Measurements from ENCODE around the gene SPOCK2. TPM values are rescaled to one million over a fixed set of nuclear protein-coding genes. Genes with fewer than 3 reads are reported as not detected.

SPOCK2 gene
- total and polyA plus RNA-seq, 8 donors = 0.59 to 2.1 (median 1.6) TPM

DNA sequence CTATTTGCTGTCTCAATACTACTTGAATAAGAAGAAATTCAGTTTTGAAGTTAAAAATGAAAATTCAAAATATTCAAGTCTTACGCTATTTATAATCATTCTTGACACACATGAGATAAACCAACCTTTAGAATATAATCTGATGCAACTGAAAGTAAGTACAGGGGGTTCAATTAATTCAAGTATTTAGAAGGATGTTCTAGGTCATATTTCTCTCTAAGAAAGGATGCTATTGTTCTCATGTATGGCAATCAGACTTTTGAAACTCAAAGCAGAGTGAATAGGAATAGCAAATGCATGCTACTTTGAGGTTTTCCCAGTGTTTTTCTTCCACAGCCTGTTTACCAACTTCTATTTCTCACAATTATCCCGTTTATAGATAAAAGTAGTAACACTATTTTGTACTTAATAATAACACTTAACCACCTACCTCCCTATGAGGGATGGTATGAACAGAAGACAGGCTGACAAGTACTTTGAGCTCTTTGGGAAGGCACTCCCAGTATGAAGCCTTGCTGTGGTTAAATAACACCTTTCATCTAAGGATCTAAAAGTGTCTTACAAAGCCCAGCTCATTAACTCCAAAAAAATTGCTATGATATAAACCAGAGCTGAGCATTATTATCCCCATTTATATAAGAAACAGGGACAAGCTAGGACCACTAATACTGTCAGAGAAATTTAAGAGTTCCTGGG, 18.0 kb upstream of the SPOCK2 start:
- Histone ChIP-seq H3K4me3 (no peak overlapping the region), H3K27me3 (no peaks in the 10 kb centered on the region), H3K9me3 (no peaks in the 10 kb centered on the region), H3K36me3 (peaks cover 0 to 11% (median 0%) of the 10 kb centered on the region in 3 donors), H3K4me1 (no peaks in the 10 kb centered on the region), H3K27ac (no peak overlapping the region)
- WGBS, 2 donors = 77 to 88% methylated on average over 2 of the region's 2 CpGs
- TF ChIP-seq, protein P1, sequence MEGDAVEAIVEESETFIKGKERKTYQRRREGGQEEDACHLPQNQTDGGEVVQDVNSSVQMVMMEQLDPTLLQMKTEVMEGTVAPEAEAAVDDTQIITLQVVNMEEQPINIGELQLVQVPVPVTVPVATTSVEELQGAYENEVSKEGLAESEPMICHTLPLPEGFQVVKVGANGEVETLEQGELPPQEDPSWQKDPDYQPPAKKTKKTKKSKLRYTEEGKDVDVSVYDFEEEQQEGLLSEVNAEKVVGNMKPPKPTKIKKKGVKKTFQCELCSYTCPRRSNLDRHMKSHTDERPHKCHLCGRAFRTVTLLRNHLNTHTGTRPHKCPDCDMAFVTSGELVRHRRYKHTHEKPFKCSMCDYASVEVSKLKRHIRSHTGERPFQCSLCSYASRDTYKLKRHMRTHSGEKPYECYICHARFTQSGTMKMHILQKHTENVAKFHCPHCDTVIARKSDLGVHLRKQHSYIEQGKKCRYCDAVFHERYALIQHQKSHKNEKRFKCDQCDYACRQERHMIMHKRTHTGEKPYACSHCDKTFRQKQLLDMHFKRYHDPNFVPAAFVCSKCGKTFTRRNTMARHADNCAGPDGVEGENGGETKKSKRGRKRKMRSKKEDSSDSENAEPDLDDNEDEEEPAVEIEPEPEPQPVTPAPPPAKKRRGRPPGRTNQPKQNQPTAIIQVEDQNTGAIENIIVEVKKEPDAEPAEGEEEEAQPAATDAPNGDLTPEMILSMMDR (IDR thresholded peaks at IDR 0.05) = no peak
- ATAC-seq = no peak
- no peak for DNase-seq
- intact Hi-C loops (cut with DNase I) = no loop called here
- no peak for FAIRE-seq

DNA sequence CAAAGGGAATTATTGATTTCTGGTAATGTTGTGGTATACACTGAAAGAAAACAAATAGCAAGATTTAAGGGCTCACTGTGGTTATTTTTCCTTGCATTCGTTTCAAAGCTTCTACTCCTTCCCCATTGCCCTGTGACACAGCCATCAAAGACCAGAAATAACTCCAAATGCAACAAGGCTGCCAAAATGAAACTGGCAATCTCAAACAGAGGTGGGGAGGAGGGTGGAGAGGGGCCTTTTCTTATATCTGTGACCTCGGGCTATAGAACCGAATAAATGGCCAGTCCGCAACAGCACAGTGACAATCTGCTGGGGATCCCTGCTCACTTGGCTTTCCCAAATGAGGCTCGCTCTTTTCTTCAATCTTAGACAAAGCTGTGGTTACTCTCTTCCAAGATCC, 17.4 kb upstream of the SPOCK2 start:
- WGBS, 2 donors = 95 to 96% methylated on average over 5 of the region's 5 CpGs
- H3K36me3 ChIP-seq = peaks cover 0 to 11% (median 0%) of the 10 kb centered on the region in 3 donors
- no peaks in the 10 kb centered on the region for H3K27me3 ChIP-seq
- intact Hi-C loops (cut with DNase I) = no loop called here
- TF ChIP-seq, protein P1 (IDR thresholded peaks at IDR 0.05) = no peak
- FAIRE-seq (no peak), ATAC-seq (no peak), DNase-seq (no peak)
- H3K27ac ChIP-seq = no peak overlapping the region
- no peaks in the 10 kb centered on the region for H3K4me1 ChIP-seq
- no peaks in the 10 kb centered on the region for H3K9me3 ChIP-seq
- H3K4me3 ChIP-seq = no peak overlapping the region

DNA sequence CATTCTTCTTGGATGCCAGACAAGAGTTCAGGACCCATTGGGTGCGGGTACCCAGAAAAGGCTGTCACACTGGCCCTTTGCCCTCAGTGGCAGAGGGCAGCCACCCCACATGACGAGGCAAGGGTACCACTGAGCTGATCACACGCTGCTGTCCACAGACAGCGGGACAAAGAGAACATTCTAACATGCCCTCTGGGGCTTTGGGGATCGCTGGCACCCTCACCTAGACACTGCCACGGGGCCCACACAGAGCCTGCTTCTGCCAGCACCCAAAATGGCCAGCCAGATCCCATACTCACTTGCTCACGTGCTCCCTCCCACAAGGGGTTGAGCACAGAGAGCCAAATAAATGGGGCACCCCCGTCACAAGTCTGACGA, 16.7 kb upstream of the SPOCK2 start:
- no peak for FAIRE-seq
- Histone ChIP-seq H3K36me3 (peaks cover 0 to 11% (median 0%) of the 10 kb centered on the region in 3 donors), H3K27ac (peak overlapping the region in 1 of 4 donors; percentile 0), H3K4me3 (no peak overlapping the region), H3K4me1 (no peaks in the 10 kb centered on the region), H3K9me3 (no peaks in the 10 kb centered on the region), H3K27me3 (no peaks in the 10 kb centered on the region)
- intact Hi-C loops (cut with DNase I) = no loop called here
- no peak for ATAC-seq
- DNase-seq = no peak
- WGBS, 2 donors = 95 to 97% methylated on average over 9 of the region's 9 CpGs
- TF ChIP-seq, protein P1 (IDR thresholded peaks at IDR 0.05) = no peak

DNA sequence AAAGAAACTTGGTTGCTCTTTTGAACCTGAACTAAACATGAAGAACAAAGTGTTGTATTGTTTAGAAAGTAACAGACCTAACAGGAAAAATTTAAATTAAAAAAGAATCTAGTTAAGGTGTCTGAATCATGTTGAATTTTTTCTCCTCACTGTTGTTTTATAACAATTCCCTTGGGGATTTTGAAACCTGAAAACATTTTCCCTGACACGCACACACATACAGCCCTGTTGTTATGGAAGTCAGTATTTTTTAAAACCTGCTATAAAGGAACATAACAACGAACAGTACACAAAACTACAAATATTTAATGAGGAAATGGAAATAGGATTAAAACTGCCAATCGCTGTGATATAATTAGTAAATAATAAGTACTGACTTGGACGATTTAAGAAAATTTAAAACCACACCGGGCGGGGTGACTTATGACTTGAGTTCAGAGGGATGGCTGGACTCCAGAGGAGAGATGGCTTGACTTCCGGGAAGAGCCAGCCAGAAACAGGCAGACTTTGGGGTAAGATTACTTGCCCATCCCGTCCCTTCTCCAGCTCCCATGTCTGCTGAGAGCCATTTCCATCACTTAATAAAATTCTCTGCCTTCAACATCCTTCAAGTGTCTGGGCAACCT, 16.2 kb upstream of the SPOCK2 start:
- DNase-seq (no peak), FAIRE-seq (no peak), ATAC-seq (no peak)
- peaks cover 0 to 11% (median 0%) of the 10 kb centered on the region in 3 donors for H3K36me3 ChIP-seq
- no peaks in the 10 kb centered on the region for H3K9me3 ChIP-seq
- no peaks in the 10 kb centered on the region for H3K4me1 ChIP-seq
- H3K27me3 ChIP-seq = no peaks in the 10 kb centered on the region
- H3K4me3 ChIP-seq = no peak overlapping the region
- WGBS, 2 donors = 79 to 83% methylated on average over 8 of the region's 8 CpGs
- TF ChIP-seq, protein P1 (IDR thresholded peaks at IDR 0.05) = no peak
- peak overlapping the region in 1 of 4 donors; percentile 0 for H3K27ac ChIP-seq
- intact Hi-C loops (cut with DNase I) = no loop called here

DNA sequence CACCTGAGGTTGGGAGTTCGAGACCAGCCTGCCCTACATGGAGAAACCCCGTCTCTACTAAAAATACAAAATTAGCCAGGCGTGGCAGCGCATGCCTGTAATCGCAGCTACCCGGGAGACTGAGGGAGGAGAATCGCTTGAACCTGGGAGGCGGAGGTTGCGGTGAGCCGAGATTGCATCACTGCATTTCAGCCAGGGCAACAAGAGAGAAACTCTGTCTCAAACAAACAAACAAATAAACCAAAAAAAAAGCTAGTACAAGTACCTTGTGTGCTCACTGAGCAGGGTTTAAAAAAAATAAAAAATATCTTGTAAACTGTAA, 11.2 kb upstream of the SPOCK2 start:
- no peak overlapping the region for H3K27ac ChIP-seq
- TF ChIP-seq, protein P1 (IDR thresholded peaks at IDR 0.05) = no peak
- no peak overlapping the region for H3K4me3 ChIP-seq
- WGBS, 2 donors = 98 to 99% methylated on average over 10 of the region's 10 CpGs
- peaks cover 20 to 22% (median 22%) of the 10 kb centered on the region in 3 donors for H3K4me1 ChIP-seq
- intact Hi-C loops (cut with DNase I) = no loop called here
- H3K27me3 ChIP-seq = no peaks in the 10 kb centered on the region
- ATAC-seq (no peak), FAIRE-seq (no peak), DNase-seq (no peak)
- H3K9me3 ChIP-seq = no peaks in the 10 kb centered on the region
- peaks cover 0 to 11% (median 6%) of the 10 kb centered on the region in 3 donors for H3K36me3 ChIP-seq
